ENCODE measurements around the gene AGBL1. TPM values are rescaled to one million over a fixed set of nuclear protein-coding genes. Genes with fewer than 3 reads are reported as not detected.

The AGBL1 gene
- total RNA-seq, 1 experiment from 2014 or later: not detected

DNA sequence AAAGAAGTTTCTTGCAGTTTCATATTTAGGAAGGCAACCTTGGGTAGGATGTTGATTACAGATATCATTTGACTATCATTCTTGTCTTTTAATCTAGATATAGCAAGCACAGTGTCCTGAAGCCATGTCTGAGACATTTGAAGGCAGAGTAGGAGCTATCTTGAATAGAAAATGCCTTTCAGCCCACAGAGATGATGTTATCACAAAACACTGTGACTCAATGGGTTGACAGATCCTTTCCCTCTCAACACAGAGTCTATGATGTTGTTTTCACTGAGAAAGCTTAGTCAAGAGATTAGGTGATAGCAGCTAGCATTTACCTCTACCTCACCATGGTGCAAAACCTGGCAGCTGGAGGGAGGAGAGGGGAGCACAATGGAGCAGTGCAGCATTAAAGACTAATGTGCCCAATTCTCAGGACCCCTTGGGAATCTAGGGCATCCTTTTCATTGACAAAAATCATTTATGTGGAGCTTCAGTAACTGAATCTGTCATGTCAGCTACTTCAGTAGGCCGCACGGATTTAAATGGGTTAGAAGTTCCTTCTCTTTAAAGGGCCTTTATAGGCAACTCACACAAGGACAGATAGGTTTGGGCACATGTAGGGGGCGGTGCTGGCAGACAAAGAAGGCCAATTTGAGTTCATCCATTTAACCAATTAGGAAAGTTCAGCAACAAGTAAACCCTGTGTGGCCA is 121.8 kb downstream of the AGBL1 start:
- Histone ChIP-seq H3K79me1 (ENCODE audit: insufficient read depth, low read depth, low read length, poor library complexity, severe bottlenecking) (no peaks in the 10 kb centered on the region), H4K20me1 (ENCODE audit: control insufficient read depth, insufficient read depth, insufficient read length) (no peaks in the 10 kb centered on the region), H3K4me2 (ENCODE audit: insufficient read depth, insufficient read length, low read length) (no peak overlapping the region), H4K91ac (ENCODE audit: insufficient read length, low read depth, low read length) (no peak overlapping the region), H3T11ph (ENCODE audit: low read length) (no peak overlapping the region), H3K9ac (ENCODE audit: extremely low read depth, insufficient read length, low read length) (no peak overlapping the region), H2BK120ac (ENCODE audit: low read depth, low read length, poor library complexity, severe bottlenecking) (no peak overlapping the region), H3K14ac (ENCODE audit: insufficient read depth, low read length) (no peak overlapping the region), H2BK20ac (ENCODE audit: low read depth, low read length, poor library complexity, severe bottlenecking) (no peak overlapping the region), H2BK5ac (ENCODE audit: insufficient read length, low read length) (no peak overlapping the region), H3K4me1 (ENCODE audit: insufficient read depth, low read length) (0 out of 2 replicates have a peak, but pooled peaks cover 3% of the 10 kb centered on the region), H3K9me3 (ENCODE audit: control insufficient read depth, low read depth, low read length) (no peaks in the 10 kb centered on the region), H3K23ac (ENCODE audit: insufficient read length, low read depth, low read length) (no peak overlapping the region), H3K56ac (ENCODE audit: insufficient read length, low read depth, low read length) (no peak overlapping the region), H3K4ac (ENCODE audit: low read depth, low read length) (no peak overlapping the region), H2AK5ac (ENCODE audit: insufficient read length, low read length) (no peak overlapping the region), H3K23me2 (ENCODE audit: insufficient read length, low read depth, low read length, poor library complexity, severe bottlenecking) (no peaks in the 10 kb centered on the region), H4K8ac (replicated peaks; ENCODE audit: insufficient read length, low read depth, low read length) (no peak overlapping the region), H2AFZ (ENCODE audit: low read length) (no peak overlapping the region), H2BK15ac (ENCODE audit: low read depth, low read length) (no peak overlapping the region), H3K27ac (ENCODE audit: insufficient read length, low read depth, low read length) (no peak overlapping the region), H3K18ac (ENCODE audit: insufficient read length, low read depth, low read length) (no peak overlapping the region), H4K5ac (ENCODE audit: insufficient read length, low read depth, low read length) (no peak overlapping the region), H2BK12ac (ENCODE audit: insufficient read length, low read depth, low read length) (no peak overlapping the region), H3K79me2 (ENCODE audit: insufficient read depth, low read length) (no peaks in the 10 kb centered on the region), H3K27me3 (ENCODE audit: insufficient read depth, low read length) (no peaks in the 10 kb centered on the region)
- H3K9me3 Mint-ChIP-seq: no peaks in the 10 kb centered on the region; a peak in 1 of 5 replicates
- WGBS (ENCODE audit: extremely low coverage, insufficient read length, low lambda C conversion rate): no CpG with 5 or more reads among the region's 3 CpGs
- TF ChIP-seq, protein P1, sequence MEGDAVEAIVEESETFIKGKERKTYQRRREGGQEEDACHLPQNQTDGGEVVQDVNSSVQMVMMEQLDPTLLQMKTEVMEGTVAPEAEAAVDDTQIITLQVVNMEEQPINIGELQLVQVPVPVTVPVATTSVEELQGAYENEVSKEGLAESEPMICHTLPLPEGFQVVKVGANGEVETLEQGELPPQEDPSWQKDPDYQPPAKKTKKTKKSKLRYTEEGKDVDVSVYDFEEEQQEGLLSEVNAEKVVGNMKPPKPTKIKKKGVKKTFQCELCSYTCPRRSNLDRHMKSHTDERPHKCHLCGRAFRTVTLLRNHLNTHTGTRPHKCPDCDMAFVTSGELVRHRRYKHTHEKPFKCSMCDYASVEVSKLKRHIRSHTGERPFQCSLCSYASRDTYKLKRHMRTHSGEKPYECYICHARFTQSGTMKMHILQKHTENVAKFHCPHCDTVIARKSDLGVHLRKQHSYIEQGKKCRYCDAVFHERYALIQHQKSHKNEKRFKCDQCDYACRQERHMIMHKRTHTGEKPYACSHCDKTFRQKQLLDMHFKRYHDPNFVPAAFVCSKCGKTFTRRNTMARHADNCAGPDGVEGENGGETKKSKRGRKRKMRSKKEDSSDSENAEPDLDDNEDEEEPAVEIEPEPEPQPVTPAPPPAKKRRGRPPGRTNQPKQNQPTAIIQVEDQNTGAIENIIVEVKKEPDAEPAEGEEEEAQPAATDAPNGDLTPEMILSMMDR (conservative IDR thresholded peaks at IDR 0.05): no peak
- peaks cover 1% of the 10 kb centered on the region; the same call in 1 of the 2 replicates for H3K27me3 Mint-ChIP-seq (ENCODE audit: low read depth)
- peaks cover 37% of the 10 kb centered on the region in 2 experiments for H3K4me1 Mint-ChIP-seq
- no peaks in the 10 kb centered on the region for H3K36me3 Mint-ChIP-seq (ENCODE audit: insufficient read depth in 1 of 3, low read depth in 3 of 3)
- H3K27ac Mint-ChIP-seq: no peak overlapping the region
- DNase-seq: no peak
- H3K4me3 Mint-ChIP-seq: no peak overlapping the region

Measured in H9 (cell line).